SK-N-SH (cell line): ENCODE data around the gene GSE1. TPM values are rescaled to one million over a fixed set of nuclear protein-coding genes. Genes with fewer than 3 reads are reported as not detected.

ENCODE experiments used
- CTCF ChIA-PET: fragments of 300-600, 350-600 bp; formaldehyde crosslinking; extraction: SDS; loops from one replicate; lab custom pipeline; 2021; lab: Yijun Ruan, JAX
- POLR2A ChIA-PET: fragments of 350-600 bp; sonication (Branson Sonifier 250); formaldehyde crosslinking; extraction: SDS; loops from one replicate; lab custom pipeline; 2020; ENCODE audit warnings: antibody characterized with exemption, inconsistent platforms; lab: Yijun Ruan, JAX
- DNase-seq: peaks from one replicate; pipeline ENCODE4 v3.0.0; 2012
- H2AFZ ChIP-seq: fragments of 200-600 bp; sonication (generic); 2 replicates; pipeline ENCODE4 v1.8.1; 2016; ENCODE audit warnings: antibody characterized with exemption, mild to moderate bottlenecking, low read depth
- H3F3A ChIP-seq: fragments of 200-600 bp; sonication (generic); replicated peaks from 2 replicates; pipeline ENCODE3; 2016; ENCODE audit warnings: antibody characterized with exemption, mild to moderate bottlenecking; ENCODE audit not compliant: insufficient read depth
- H3K27ac ChIP-seq, 2 experiments: fragments of 200-500 bp in 1 of 2; fragments of 200-600 bp in 1 of 2; sonication (Bioruptor generic) in 1 of 2; sonication (generic), shearing (Covaris generic) in 1 of 2; 2 replicates each; pipeline versions ENCODE4 v1.5.1 to v1.6.1; 2014 to 2016; ENCODE audit warnings: low read depth in 2 of 2, inconsistent platforms in 1 of 2, low read length in 1 of 2, mild to moderate bottlenecking in 1 of 2, mixed read lengths in 1 of 2
- H3K27me3 ChIP-seq: fragments of 200-600 bp; sonication (generic), shearing (Covaris generic); 2 replicates; pipeline ENCODE4 v1.6.1; 2016; ENCODE audit warnings: mixed run types; ENCODE audit not compliant: insufficient read depth
- H3K36me3 ChIP-seq, 2 experiments: fragments of 200-500 bp in 1 of 2; fragments of 200-600 bp in 1 of 2; sonication (Bioruptor generic) in 1 of 2; sonication (generic) in 1 of 2; replicated peaks in 1 of 2; 2 replicates each; pipeline versions ENCODE3 to v1.5.1; 2014 to 2016; ENCODE audit warnings: low read length in 1 of 2, mild to moderate bottlenecking in 1 of 2; ENCODE audit not compliant: insufficient read depth in 2 of 2, control insufficient read depth in 1 of 2
- H3K4me1 ChIP-seq, 2 experiments: fragments of 200-500 bp in 1 of 2; fragments of 200-600 bp in 1 of 2; sonication (Bioruptor generic) in 1 of 2; sonication (generic), shearing (Covaris generic) in 1 of 2; 2 replicates each; pipeline versions ENCODE4 v1.5.1 to v1.6.1; 2014 to 2016; ENCODE audit warnings: low read depth in 1 of 2, low read length in 1 of 2, mixed run types in 1 of 2; ENCODE audit not compliant: insufficient read depth in 2 of 2, control insufficient read depth in 1 of 2
- H3K4me2 ChIP-seq: fragments of 200-600 bp; sonication (generic), shearing (Covaris generic); 2 replicates; pipeline ENCODE4 v1.6.1; 2017; ENCODE audit warnings: mixed run types
- H3K4me3 ChIP-seq, 2 experiments: fragments of 200-500 bp in 1 of 2; fragments of 200-600 bp in 1 of 2; sonication (Bioruptor generic) in 1 of 2; sonication (generic), shearing (Covaris generic) in 1 of 2; 2 replicates each; pipeline versions ENCODE4 v1.5.1 to v1.8.1; 2014 to 2016; ENCODE audit warnings: low read depth in 2 of 2, inconsistent platforms in 1 of 2, low read length in 1 of 2, mild to moderate bottlenecking in 1 of 2, mixed read lengths in 1 of 2, moderate library complexity in 1 of 2
- H3K79me2 ChIP-seq: fragments of 200-600 bp; sonication (generic); 2 replicates; pipeline ENCODE4 v1.8.1; 2017; ENCODE audit warnings: mild to moderate bottlenecking; ENCODE audit not compliant: insufficient read depth
- H3K9ac ChIP-seq: fragments of 200-600 bp; sonication (generic); 2 replicates; pipeline ENCODE4 v1.6.1; 2017; ENCODE audit warnings: mixed run types
- H3K9me2 ChIP-seq: fragments of 200-600 bp; sonication (generic); 2 replicates; pipeline ENCODE4 v1.6.1; 2017; ENCODE audit warnings: mixed run types
- H3K9me3 ChIP-seq: fragments of 200-600 bp; sonication (generic); 2 replicates; pipeline ENCODE4 v1.6.1; 2017; ENCODE audit warnings: mixed run types, mild to moderate bottlenecking, moderate library complexity
- H4K20me1 ChIP-seq: fragments of 200-600 bp; sonication (generic); 2 replicates; pipeline ENCODE4 v1.6.1; 2017; ENCODE audit warnings: mild to moderate bottlenecking, mixed run types; ENCODE audit not compliant: insufficient read depth
- CHD2 ChIP-seq: fragments of 150-350 bp; IDR thresholded peaks from 2 replicates; pipeline ENCODE4 v1.6.1; 2018; ENCODE audit warnings: low read length; ENCODE audit not compliant: partially characterized antibody
- ELF1 ChIP-seq: IDR thresholded peaks from 2 replicates; pipeline ENCODE4 v1.4.0; 2012
- EP300 ChIP-seq, 2 experiments: IDR thresholded peaks; 2 replicates each; pipeline versions ENCODE4 v1.4.0 to v1.6.1; 2012; ENCODE audit warnings: borderline replicate concordance in 1 of 2, low read depth in 1 of 2, low read length in 1 of 2
- EZH2phosphoT487 ChIP-seq: fragments of 200-600 bp; sonication (generic); IDR thresholded peaks from 2 replicates; pipeline ENCODE4 v1.6.1; 2017; ENCODE audit warnings: low read depth, mixed run types, mild to moderate bottlenecking, antibody characterized with exemption, moderate library complexity, borderline replicate concordance
- FOSL2 ChIP-seq: IDR thresholded peaks from 2 replicates; pipeline ENCODE4 v1.4.0; 2012; ENCODE audit warnings: low read depth, mild to moderate bottlenecking, moderate library complexity, borderline replicate concordance
- FOXJ3 ChIP-seq: sonication (generic); formaldehyde crosslinking; IDR thresholded peaks from 2 replicates; pipeline ENCODE4 v1.5.1; 2020; ENCODE audit warnings: mild to moderate bottlenecking, missing genetic modification reagents
- GABPA ChIP-seq: IDR thresholded peaks from 2 replicates; pipeline ENCODE4 v1.4.0; 2012; ENCODE audit warnings: low read depth, mild to moderate bottlenecking
- GATA2 ChIP-seq: sonication (generic); formaldehyde crosslinking; IDR thresholded peaks from 2 replicates; pipeline ENCODE4 v1.5.0; 2020; ENCODE audit warnings: mild to moderate bottlenecking, missing genetic modification reagents
- MEF2A ChIP-seq: IDR thresholded peaks from 2 replicates; pipeline ENCODE4 v1.4.0; 2012; ENCODE audit warnings: low read depth, borderline replicate concordance
- MXI1 ChIP-seq: IDR thresholded peaks from 2 replicates; pipeline ENCODE4 v1.6.1; 2012; ENCODE audit warnings: mild to moderate bottlenecking, low read depth, low read length, improper control_type of control experiment
- NRF1 ChIP-seq: IDR thresholded peaks from 2 replicates; pipeline ENCODE4 v1.6.1; 2012; ENCODE audit warnings: low read depth, mild to moderate bottlenecking, low read length
- RAD21 ChIP-seq: IDR thresholded peaks from 2 replicates; pipeline ENCODE4 v1.6.1; 2012; ENCODE audit warnings: mild to moderate bottlenecking, low read length
- RCOR1 ChIP-seq: fragments of 150-350 bp; IDR thresholded peaks from 2 replicates; pipeline ENCODE4 v1.6.1; 2017; ENCODE audit warnings: antibody characterized with exemption, low read length
- RFX5 ChIP-seq: IDR thresholded peaks from 2 replicates; pipeline ENCODE4 v1.6.1; 2012; ENCODE audit warnings: mild to moderate bottlenecking, improper control_type of control experiment, low read length
- RXRA ChIP-seq: IDR thresholded peaks from 2 replicates; pipeline ENCODE4 v1.4.0; 2012; ENCODE audit warnings: low read depth, mild to moderate bottlenecking, borderline replicate concordance
- SIN3A ChIP-seq: IDR thresholded peaks from 2 replicates; pipeline ENCODE4 v1.6.1; 2012; ENCODE audit warnings: low read depth, mild to moderate bottlenecking, low read length, moderate library complexity, borderline replicate concordance
- SMC3 ChIP-seq: IDR thresholded peaks from 2 replicates; pipeline ENCODE4 v1.6.1; 2012; ENCODE audit warnings: low read depth, low read length, improper control_type of control experiment
- TAF1 ChIP-seq: IDR thresholded peaks from 2 replicates; pipeline ENCODE4 v1.6.1; 2012; ENCODE audit warnings: low read depth, mild to moderate bottlenecking, low read length, moderate library complexity, borderline replicate concordance
- TCF12 ChIP-seq: IDR thresholded peaks from 2 replicates; pipeline ENCODE4 v1.4.0; 2012
- TEAD4 ChIP-seq: IDR thresholded peaks from 2 replicates; pipeline ENCODE4 v1.4.0; 2012; ENCODE audit warnings: mild to moderate bottlenecking, borderline replicate concordance; ENCODE audit not compliant: insufficient read depth
- WGBS: methylation state at CpG from one replicate; pipeline ENCODE4 v1.1.6; 2017; ENCODE audit warnings: low lambda C conversion rate; 5-methylcytosine and 5-hydroxymethylcytosine counted together
- polyA plus RNA-seq, 3 experiments: library from polyadenylated mRNA; depleted of rRNA; stranded (reverse); fragments of >200 nt; gene quantifications; 2 replicates each; pipeline ENCODE4 v1.2.3, GENCODE V29; 2012
- TF ChIP-seq, protein P1 (sequence below): IDR thresholded peaks from 2 replicates; pipeline ENCODE4 v1.4.0; 2012; ENCODE audit warnings: low read depth
- TF ChIP-seq, protein P2 (sequence below): fragments of 150-350 bp; IDR thresholded peaks from 2 replicates; pipeline ENCODE4 v1.6.1; 2016; ENCODE audit warnings: mild to moderate bottlenecking, low read depth, low read length

GSE1 gene
- polyA plus RNA-seq, 1 of the 3 experiments (the other 2 are of a cell fraction) = 26.5 TPM

DNA sequence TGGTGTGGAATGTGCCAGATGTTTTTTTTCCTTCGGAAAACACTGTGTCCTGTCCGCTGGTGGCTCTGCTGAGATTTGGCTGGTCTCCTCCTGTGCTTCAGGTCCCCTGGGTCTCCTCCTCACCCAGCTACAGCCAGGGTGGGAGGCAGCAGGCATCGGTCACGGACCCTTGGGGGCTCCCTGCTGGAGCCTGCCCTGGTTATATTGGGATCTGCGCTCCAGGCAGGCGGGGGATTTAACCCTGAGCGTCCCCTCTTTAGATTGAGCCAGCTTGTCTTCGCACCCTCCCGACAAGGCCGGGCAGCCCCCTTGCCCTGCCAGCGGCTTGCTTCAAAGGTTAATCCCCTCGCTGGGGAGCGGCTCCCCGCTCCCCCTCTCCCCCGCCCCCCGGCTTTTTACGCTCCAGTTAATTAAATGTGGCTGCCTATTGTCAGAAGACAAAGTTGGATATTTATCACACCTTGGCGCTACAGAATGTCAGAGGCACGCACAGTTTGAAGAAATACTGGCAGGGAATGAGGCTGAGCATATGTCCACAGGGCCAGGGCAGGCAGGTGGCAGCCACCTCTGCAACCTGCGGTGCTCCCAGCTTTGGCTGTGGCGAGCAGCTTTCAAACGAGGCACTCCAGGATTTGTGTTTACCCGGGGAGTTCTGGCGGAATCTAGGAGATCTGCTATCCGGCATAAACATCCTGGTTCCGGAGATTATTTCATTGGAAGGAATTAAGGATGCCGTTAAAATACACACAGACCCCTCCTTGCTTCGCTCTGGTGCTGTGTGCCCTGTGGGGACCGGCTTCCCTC, 38.2 kb upstream of the GSE1 start (continued):
- TF ChIP-seq FOSL2 (no peak), TEAD4 (no peak), EP300 (IDR thresholded peaks at IDR 0.05; ENCODE audit: borderline replicate concordance in 1 of 2, low read depth in 1 of 2, low read length in 1 of 2) (peak in 1 of 2 experiments; percentile 41; a peak in 1 of 4 replicates), MXI1 (0 out of 2 replicates have a peak, but pooled peaks have one; percentile 23), RXRA (no peak), TAF1 (no peak), SIN3A (no peak), RFX5 (no peak), RAD21 (no peak), MEF2A (no peak), EZH2phosphoT487 (no peak), TCF12 (no peak), FOXJ3 (no peak), GABPA (no peak), CHD2 (no peak)
- TF ChIP-seq, protein P1, sequence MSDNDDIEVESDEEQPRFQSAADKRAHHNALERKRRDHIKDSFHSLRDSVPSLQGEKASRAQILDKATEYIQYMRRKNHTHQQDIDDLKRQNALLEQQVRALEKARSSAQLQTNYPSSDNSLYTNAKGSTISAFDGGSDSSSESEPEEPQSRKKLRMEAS = no peak
- TF ChIP-seq, protein P2, sequence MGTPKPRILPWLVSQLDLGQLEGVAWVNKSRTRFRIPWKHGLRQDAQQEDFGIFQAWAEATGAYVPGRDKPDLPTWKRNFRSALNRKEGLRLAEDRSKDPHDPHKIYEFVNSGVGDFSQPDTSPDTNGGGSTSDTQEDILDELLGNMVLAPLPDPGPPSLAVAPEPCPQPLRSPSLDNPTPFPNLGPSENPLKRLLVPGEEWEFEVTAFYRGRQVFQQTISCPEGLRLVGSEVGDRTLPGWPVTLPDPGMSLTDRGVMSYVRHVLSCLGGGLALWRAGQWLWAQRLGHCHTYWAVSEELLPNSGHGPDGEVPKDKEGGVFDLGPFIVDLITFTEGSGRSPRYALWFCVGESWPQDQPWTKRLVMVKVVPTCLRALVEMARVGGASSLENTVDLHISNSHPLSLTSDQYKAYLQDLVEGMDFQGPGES = no peak

DNA sequence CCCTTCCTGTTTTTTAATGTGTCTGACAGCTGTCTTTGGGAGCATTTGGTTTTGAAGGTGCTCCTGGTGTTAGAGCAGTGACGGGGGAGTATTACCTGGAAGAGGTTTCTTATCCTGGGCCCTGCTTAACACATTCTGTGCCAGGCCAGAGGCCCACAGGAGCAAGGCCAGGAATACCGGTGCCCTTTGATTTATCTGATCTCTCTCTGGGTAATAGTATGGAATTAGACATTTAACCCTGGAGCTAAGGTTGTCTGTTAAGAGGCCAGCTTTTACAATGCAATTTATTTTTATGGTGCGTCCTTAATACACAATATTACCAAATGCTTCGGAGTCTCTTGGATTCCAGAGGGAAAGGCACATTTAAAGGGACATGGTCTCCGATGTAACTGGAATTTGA, 37.2 kb upstream of the GSE1 start:
- TF ChIP-seq SMC3 (no peak), EZH2phosphoT487 (no peak), RCOR1 (peak; percentile 35; the same call in 1 of the 2 replicates), ELF1 (no peak), FOXJ3 (no peak), NRF1 (no peak), GATA2 (peak; percentile 47; the same call in 1 of the 2 replicates)
- Histone ChIP-seq H3K27ac (peak overlapping the region in 1 of 2 experiments; percentile 88; a peak in 2 of 4 replicates), H3K9me2 (no peaks in the 10 kb centered on the region), H2AFZ (no peak overlapping the region), H4K20me1 (peaks cover 96% of the 10 kb centered on the region), H3K9me3 (no peaks in the 10 kb centered on the region), H3K79me2 (peaks cover 63% of the 10 kb centered on the region), H3K4me1 (peaks cover 31 to 80% of the 10 kb centered on the region in 2 experiments), H3K4me2 (no peak overlapping the region), H3K27me3 (no peaks in the 10 kb centered on the region), H3F3A (peaks cover 14% of the 10 kb centered on the region), H3K36me3 (no peaks in the 10 kb centered on the region), H3K4me3 (no peak overlapping the region), H3K9ac (no peak overlapping the region)
- ChIA-PET POLR2A (interaction anchor here (1.3 to 1.5 kb wide), 2 partner anchors 11 to 30 kb away, joined by 3 to 4 read pairs; no protein-coding TSS in a partner anchor), CTCF (interaction anchor here (0.6 to 5.0 kb wide), 7 partner anchors 8 to 461 kb away, joined by 3 to 40 read pairs (median 6); no protein-coding TSS in a partner anchor)
- 86% methylated on average over 5 of the region's 5 CpGs for WGBS
- no peak for DNase-seq
